ENCODE data around the gene JARID2. TPM values are rescaled to one million over a fixed set of nuclear protein-coding genes. Genes with fewer than 3 reads are reported as not detected.

JARID2 gene
- total RNA-seq, 1 donor: 9.1 TPM

GRCh38 chr6:15441215-15441868 lies 195.5 kb downstream of the JARID2 start:
- H3K4me3 ChIP-seq (ENCODE audit: low read depth, low read length): no peak overlapping the region
- peak; percentile 79 for DNase-seq (ENCODE audit: low read depth)
- TF ChIP-seq, protein P1, sequence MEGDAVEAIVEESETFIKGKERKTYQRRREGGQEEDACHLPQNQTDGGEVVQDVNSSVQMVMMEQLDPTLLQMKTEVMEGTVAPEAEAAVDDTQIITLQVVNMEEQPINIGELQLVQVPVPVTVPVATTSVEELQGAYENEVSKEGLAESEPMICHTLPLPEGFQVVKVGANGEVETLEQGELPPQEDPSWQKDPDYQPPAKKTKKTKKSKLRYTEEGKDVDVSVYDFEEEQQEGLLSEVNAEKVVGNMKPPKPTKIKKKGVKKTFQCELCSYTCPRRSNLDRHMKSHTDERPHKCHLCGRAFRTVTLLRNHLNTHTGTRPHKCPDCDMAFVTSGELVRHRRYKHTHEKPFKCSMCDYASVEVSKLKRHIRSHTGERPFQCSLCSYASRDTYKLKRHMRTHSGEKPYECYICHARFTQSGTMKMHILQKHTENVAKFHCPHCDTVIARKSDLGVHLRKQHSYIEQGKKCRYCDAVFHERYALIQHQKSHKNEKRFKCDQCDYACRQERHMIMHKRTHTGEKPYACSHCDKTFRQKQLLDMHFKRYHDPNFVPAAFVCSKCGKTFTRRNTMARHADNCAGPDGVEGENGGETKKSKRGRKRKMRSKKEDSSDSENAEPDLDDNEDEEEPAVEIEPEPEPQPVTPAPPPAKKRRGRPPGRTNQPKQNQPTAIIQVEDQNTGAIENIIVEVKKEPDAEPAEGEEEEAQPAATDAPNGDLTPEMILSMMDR (IDR thresholded peaks at IDR 0.05; ENCODE audit: insufficient read depth, low read depth, low read length): peak; percentile 89

- DNase-seq (ENCODE audit: low read depth): no peak
- no peak overlapping the region for H3K4me3 ChIP-seq (ENCODE audit: low read depth, low read length)
- TF ChIP-seq, protein P1 (IDR thresholded peaks at IDR 0.05; ENCODE audit: insufficient read depth, low read depth, low read length): no peak
Observed at GRCh38 chr6:15441981-15442380, 196.1 kb downstream of the JARID2 start.

- H3K4me3 ChIP-seq (ENCODE audit: low read depth, low read length): no peak overlapping the region
- DNase-seq (ENCODE audit: low read depth): no peak
- TF ChIP-seq, protein P1 (IDR thresholded peaks at IDR 0.05; ENCODE audit: insufficient read depth, low read depth, low read length): no peak
Observed at GRCh38 chr6:15442467-15442866, 196.6 kb downstream of the JARID2 start.

DNA sequence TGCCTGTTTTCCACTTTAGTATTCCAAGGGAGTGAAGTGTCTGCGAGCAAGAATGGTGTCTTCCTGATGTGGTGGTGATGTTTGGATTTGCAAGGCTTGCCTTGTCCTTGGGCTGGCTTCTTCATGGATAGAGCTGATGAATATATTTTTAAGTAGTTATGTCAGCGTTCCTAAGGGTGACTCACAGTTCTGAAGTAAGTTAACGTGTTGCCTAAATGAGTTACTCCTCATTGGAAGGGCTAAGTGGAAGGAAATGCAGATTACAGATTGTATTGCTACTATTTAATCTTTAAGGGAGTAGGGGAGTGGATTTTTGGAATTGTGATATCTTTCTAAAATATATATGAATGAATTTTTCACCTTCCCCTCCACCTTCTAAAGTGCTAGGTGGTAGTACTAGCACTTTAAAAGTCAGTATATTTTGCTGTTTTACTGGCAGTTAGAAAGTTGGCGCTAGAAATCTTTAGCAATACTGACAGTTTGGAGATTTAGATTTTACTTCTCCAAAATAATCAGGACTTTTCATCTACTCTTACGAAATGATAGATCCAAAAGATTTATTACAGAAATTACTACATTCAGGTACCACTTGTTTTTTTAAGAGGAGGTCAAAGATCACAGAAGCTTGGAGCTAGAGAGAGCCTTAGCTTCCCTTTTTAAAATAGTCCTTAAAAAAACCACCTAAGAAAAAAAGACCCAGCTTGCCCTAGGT lies 197.4 kb downstream of the JARID2 start:
- H3K4me3 ChIP-seq (ENCODE audit: low read depth, low read length): no peak overlapping the region
- TF ChIP-seq, protein P1 (IDR thresholded peaks at IDR 0.05; ENCODE audit: insufficient read depth, low read depth, low read length): no peak
- peak; percentile 88 for DNase-seq (ENCODE audit: low read depth)

GRCh38 chr6:15444081-15444731 lies 198.3 kb downstream of the JARID2 start:
- H3K4me3 ChIP-seq (ENCODE audit: low read depth, low read length): no peak overlapping the region
- TF ChIP-seq, protein P1 (IDR thresholded peaks at IDR 0.05; ENCODE audit: insufficient read depth, low read depth, low read length): no peak
- DNase-seq (ENCODE audit: low read depth): peak; percentile 63

- TF ChIP-seq, protein P1 (IDR thresholded peaks at IDR 0.05; ENCODE audit: insufficient read depth, low read depth, low read length): no peak
- DNase-seq (ENCODE audit: low read depth): no peak
- no peak overlapping the region for H3K4me3 ChIP-seq (ENCODE audit: low read depth, low read length)
Observed at GRCh38 chr6:15444881-15445280, 199.0 kb downstream of the JARID2 start.
